Breast epithelium (tissue), 3 donors: ENCODE results near the gene CXorf58.

Experiments used
- CTCF ChIP-seq, 3 donors: fragments of 450-650 bp; IDR thresholded peaks; one replicate each; pipeline ENCODE4 v1.5.1; 2016 to 2017; ENCODE audit warnings: antibody characterized with exemption in 3 of 3, mild to moderate bottlenecking in 3 of 3, moderate library complexity in 3 of 3
- POLR2A ChIP-seq: fragments of 450-650 bp; IDR thresholded peaks from one replicate; pipeline ENCODE4 v1.6.1; 2016; ENCODE audit warnings: antibody characterized with exemption, mild to moderate bottlenecking, moderate library complexity
- POLR2AphosphoS5 ChIP-seq, 3 donors: sonication (generic); formaldehyde crosslinking; IDR thresholded peaks; one replicate each; pipeline ENCODE4 v1.6.1; 2017; ENCODE audit warnings: antibody characterized with exemption in 3 of 3

DNA sequence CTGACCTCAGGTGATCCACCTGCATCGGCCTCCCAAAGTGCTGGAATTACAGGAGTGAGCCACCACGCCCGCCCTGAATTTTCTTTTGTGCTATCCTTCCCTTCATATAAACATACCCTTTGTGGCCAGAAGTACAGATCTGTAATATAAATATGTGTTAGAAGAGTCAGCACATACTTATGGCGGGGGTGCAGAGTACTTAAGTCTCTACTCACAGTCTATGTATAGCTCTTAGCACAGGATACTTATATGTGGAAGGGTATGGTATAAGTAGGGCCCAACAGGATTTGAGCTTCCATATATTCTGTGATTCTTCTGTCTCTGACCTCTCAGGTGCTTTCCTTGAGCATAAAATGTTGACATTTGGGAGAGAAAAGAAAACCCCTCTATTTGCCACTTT lies 18.2 kb downstream of the CXorf58 start:
- TF ChIP-seq CTCF (IDR thresholded peaks at IDR 0.05) (no peak), POLR2AphosphoS5 (IDR thresholded peaks at IDR 0.05) (no peak), POLR2A (no peak)
